ENCODE data around the gene C1orf50. TPM values are rescaled to one million over a fixed set of nuclear protein-coding genes. Genes with fewer than 3 reads are reported as not detected.
"Not testable (repeated sequence)": the region's sequence is repeated elsewhere in the genome, so short reads cannot be mapped to it uniquely, and the experiment has no call there.

C1orf50 gene
- total RNA-seq, 2 experiments from 2014 or later, result 6.9 to 7.2 TPM

GRCh38 chr1:42788021-42788420 is 21.0 kb downstream of the C1orf50 start:
- H3K27ac Mint-ChIP-seq, result no peak overlapping the region
- no peaks in the 10 kb centered on the region for H3K27me3 Mint-ChIP-seq
- H3K4me1 Mint-ChIP-seq, result peaks cover 13% of the 10 kb centered on the region

GRCh38 chr1:42793824-42794223 is 26.8 kb downstream of the C1orf50 start:
- Mint-ChIP-seq H3K27ac (no peak overlapping the region), H3K27me3 (no peaks in the 10 kb centered on the region), H3K36me3 (no peaks in the 10 kb centered on the region), H3K4me1 (no peaks in the 10 kb centered on the region), H3K4me3 (no peak overlapping the region), H3K9me3 (no peaks in the 10 kb centered on the region)
- no peak for DNase-seq

More at GRCh38 chr1:42788021-42788420, 21.0 kb downstream of the C1orf50 start:
- no peak for DNase-seq
- H3K4me3 Mint-ChIP-seq, result no peak overlapping the region
- H3K9me3 Mint-ChIP-seq, result no peaks in the 10 kb centered on the region
- peaks cover 14% of the 10 kb centered on the region for H3K36me3 Mint-ChIP-seq

- Mint-ChIP-seq H3K36me3 (no peaks in the 10 kb centered on the region), H3K4me1 (no peaks in the 10 kb centered on the region), H3K4me3 (no peak overlapping the region), H3K9me3 (no peaks in the 10 kb centered on the region), H3K27me3 (no peaks in the 10 kb centered on the region), H3K27ac (no peak overlapping the region)
- DNase-seq, result no peak
These were observed 30.4 kb downstream of the C1orf50 start for GRCh38 chr1:42797414-42797813.

GRCh38 chr1:42797979-42798378 is 30.9 kb downstream of the C1orf50 start:
- H3K36me3 Mint-ChIP-seq, result no peaks in the 10 kb centered on the region
- no peaks in the 10 kb centered on the region for H3K27me3 Mint-ChIP-seq
- H3K4me1 Mint-ChIP-seq, result no peaks in the 10 kb centered on the region
- H3K9me3 Mint-ChIP-seq, result no peaks in the 10 kb centered on the region
- no peak overlapping the region for H3K27ac Mint-ChIP-seq
- no peak for DNase-seq
- H3K4me3 Mint-ChIP-seq, result no peak overlapping the region

- no peak for DNase-seq
- Mint-ChIP-seq H3K4me1 (no peaks in the 10 kb centered on the region), H3K4me3 (no peak overlapping the region), H3K9me3 (peaks cover 2% of the 10 kb centered on the region), H3K27ac (no peak overlapping the region), H3K27me3 (no peaks in the 10 kb centered on the region), H3K36me3 (peaks cover 8% of the 10 kb centered on the region)
These were observed 34.9 kb downstream of the C1orf50 start for GRCh38 chr1:42801832-42802473.

GRCh38 chr1:42806171-42806570 is 39.1 kb downstream of the C1orf50 start:
- Mint-ChIP-seq H3K36me3 (peaks cover 8% of the 10 kb centered on the region), H3K4me3 (no peak overlapping the region), H3K27ac (no peak overlapping the region), H3K27me3 (no peaks in the 10 kb centered on the region), H3K9me3 (peaks cover 2% of the 10 kb centered on the region), H3K4me1 (peaks cover 3% of the 10 kb centered on the region)
- no peak for DNase-seq

- Mint-ChIP-seq H3K36me3 (peaks cover 8% of the 10 kb centered on the region), H3K27me3 (no peaks in the 10 kb centered on the region), H3K4me3 (no peak overlapping the region), H3K27ac (no peak overlapping the region), H3K9me3 (peaks cover 2% of the 10 kb centered on the region), H3K4me1 (peaks cover 3% of the 10 kb centered on the region)
- DNase-seq, result no peak
These were observed 39.5 kb downstream of the C1orf50 start for GRCh38 chr1:42806593-42806992.

GRCh38 chr1:42807056-42807668 is 40.1 kb downstream of the C1orf50 start:
- peaks cover 2% of the 10 kb centered on the region for H3K9me3 Mint-ChIP-seq
- no peak overlapping the region for H3K4me3 Mint-ChIP-seq
- H3K27ac Mint-ChIP-seq, result no peak overlapping the region
- H3K27me3 Mint-ChIP-seq, result no peaks in the 10 kb centered on the region
- no peak for DNase-seq
- H3K4me1 Mint-ChIP-seq, result peaks cover 3% of the 10 kb centered on the region
- peaks cover 8% of the 10 kb centered on the region for H3K36me3 Mint-ChIP-seq

GRCh38 chr1:42814815-42815214 is 47.8 kb downstream of the C1orf50 start:
- H3K27ac Mint-ChIP-seq, H3K9me3 Mint-ChIP-seq, DNase-seq, H3K4me3 Mint-ChIP-seq, H3K27me3 Mint-ChIP-seq, H3K36me3 Mint-ChIP-seq: not testable (repeated sequence)
- peaks cover 16% of the 10 kb centered on the region for H3K4me1 Mint-ChIP-seq

- peak; percentile 20 for DNase-seq
- H3K9me3 Mint-ChIP-seq, result no peaks in the 10 kb centered on the region
These were observed 49.0 kb downstream of the C1orf50 start for GRCh38 chr1:42815941-42816584.

GRCh38 chr1:42816585-42817439 is 49.8 kb downstream of the C1orf50 start, which contains the start of the genes ERMAP and SVBP:
TSS of gene ERMAP (plus strand) at chr1:42817122. CDS start at chr1:42830449, 13,327 bp downstream.
TSS of gene SVBP (minus strand) at chr1:42817397. CDS start at chr1:42816544, 853 bp downstream.
- Mint-ChIP-seq H3K9me3 (no peaks in the 10 kb centered on the region), H3K27ac (peak within 1 kb of the TSS; percentile 82), H3K4me3 (peak within 1 kb of the TSS; percentile 82), H3K27me3 (no peaks in the 10 kb centered on the region), H3K36me3 (no peaks in the 10 kb centered on the region), H3K4me1 (peaks cover 19% of the 10 kb centered on the region)
- peak; percentile 94 for DNase-seq

More at GRCh38 chr1:42815941-42816584, 49.0 kb downstream of the C1orf50 start:
- peaks cover 19% of the 10 kb centered on the region for H3K4me1 Mint-ChIP-seq
- H3K36me3 Mint-ChIP-seq, result no peaks in the 10 kb centered on the region
- H3K27ac Mint-ChIP-seq, result peak overlapping the region; percentile 79
- no peaks in the 10 kb centered on the region for H3K27me3 Mint-ChIP-seq
- H3K4me3 Mint-ChIP-seq, result peak overlapping the region; percentile 82

- DNase-seq, result no peak
- Mint-ChIP-seq H3K9me3 (no peaks in the 10 kb centered on the region), H3K36me3 (no peaks in the 10 kb centered on the region), H3K4me3 (peak overlapping the region; percentile 82), H3K27ac (no peak overlapping the region), H3K27me3 (no peaks in the 10 kb centered on the region), H3K4me1 (peaks cover 19% of the 10 kb centered on the region)
These were observed 50.4 kb downstream of the C1orf50 start for GRCh38 chr1:42817440-42817767.

GRCh38 chr1:42817976-42818375 is 50.9 kb downstream of the C1orf50 start:
- Mint-ChIP-seq H3K27ac (no peak overlapping the region), H3K9me3 (no peaks in the 10 kb centered on the region), H3K4me1 (peaks cover 21% of the 10 kb centered on the region), H3K27me3 (no peaks in the 10 kb centered on the region), H3K36me3 (no peaks in the 10 kb centered on the region), H3K4me3 (no peak overlapping the region)
- no peak for DNase-seq

GRCh38 chr1:42820813-42821212 is 53.8 kb downstream of the C1orf50 start:
- no peaks in the 10 kb centered on the region for H3K27me3 Mint-ChIP-seq
- no peaks in the 10 kb centered on the region for H3K36me3 Mint-ChIP-seq

GRCh38 chr1:42821690-42822089 is 54.6 kb downstream of the C1orf50 start:
- DNase-seq, result no peak
- Mint-ChIP-seq H3K9me3 (no peaks in the 10 kb centered on the region), H3K27ac (no peak overlapping the region), H3K4me1 (peaks cover 14% of the 10 kb centered on the region), H3K36me3 (no peaks in the 10 kb centered on the region), H3K27me3 (no peaks in the 10 kb centered on the region), H3K4me3 (no peak overlapping the region)

More at GRCh38 chr1:42820813-42821212, 53.8 kb downstream of the C1orf50 start:
- no peak for DNase-seq
- H3K4me1 Mint-ChIP-seq, result peaks cover 21% of the 10 kb centered on the region
- H3K4me3 Mint-ChIP-seq, result no peak overlapping the region
- no peak overlapping the region for H3K27ac Mint-ChIP-seq
- H3K9me3 Mint-ChIP-seq, result no peaks in the 10 kb centered on the region
